ENCODE results near the gene PGBD2. TPM values are rescaled to one million over a fixed set of nuclear protein-coding genes. Genes with fewer than 3 reads are reported as not detected.

Gene PGBD2
- total RNA-seq, 2 donors from 2014 or later, result 4.8 to 7.5 TPM

DNA sequence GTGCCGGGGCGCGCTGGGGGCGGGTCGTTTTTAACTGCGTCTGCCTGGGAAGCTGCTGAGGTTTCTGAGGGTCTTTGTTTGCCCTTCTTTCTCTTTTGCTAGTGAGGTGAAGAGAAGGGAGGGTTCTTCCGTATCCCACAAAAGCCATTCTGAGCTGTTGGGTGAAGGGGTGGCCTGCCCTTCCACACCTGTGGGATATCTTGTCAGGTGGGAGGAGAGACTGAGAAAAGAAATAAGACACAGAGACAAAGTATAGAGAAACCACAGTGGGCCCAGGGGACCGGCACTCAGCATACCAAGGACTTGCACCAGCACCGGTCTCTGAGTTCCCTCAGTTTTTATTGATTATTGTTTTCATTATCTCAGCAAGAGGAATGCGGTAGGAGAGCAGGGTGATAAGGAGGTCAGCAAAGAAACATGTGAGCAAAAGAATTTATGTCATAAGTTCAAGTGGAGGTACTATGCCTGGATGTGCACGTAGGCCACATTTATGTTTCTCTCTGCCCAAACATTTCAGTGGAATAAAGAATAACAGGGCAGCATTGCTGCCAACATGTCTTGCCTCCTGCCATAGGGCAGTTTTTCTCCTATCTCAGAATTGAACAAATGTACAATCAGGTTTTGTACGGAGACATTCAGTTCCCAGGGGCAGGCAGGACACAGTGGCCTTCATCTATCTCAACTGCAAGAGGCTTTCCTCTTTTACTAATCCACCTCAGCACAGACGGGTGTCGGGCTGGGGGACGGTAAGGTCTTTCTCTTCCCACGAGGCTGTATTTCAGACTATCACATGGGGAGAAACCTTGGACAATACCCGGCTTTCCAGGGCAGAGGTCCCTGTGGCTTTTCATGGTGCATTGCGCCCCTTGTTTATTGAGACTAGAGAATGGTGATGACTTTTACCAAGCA, 972 bp downstream of the PGBD2 start:
- Histone ChIP-seq H3K36me3 (ENCODE audit: control insufficient read depth, insufficient read depth, low read length) (peaks cover 4% of the 10 kb centered on the region), H3K27me3 (ENCODE audit: control insufficient read depth, insufficient read depth, low read length, poor library complexity, severe bottlenecking) (no peaks in the 10 kb centered on the region), H3K4me3 (ENCODE audit: low read length) (peak overlapping the region; percentile 90), H3K9me3 (ENCODE audit: control insufficient read depth, low read length) (no peaks in the 10 kb centered on the region), H3K4me1 (ENCODE audit: control insufficient read depth, insufficient read depth, low read length) (no peaks in the 10 kb centered on the region), H3K9ac (ENCODE audit: extremely low read depth, low read length, poor library complexity, severe bottlenecking) (peak overlapping the region; percentile 97), H3K27ac (ENCODE audit: low read depth, low read length) (peak overlapping the region; percentile 98)
- H3K27me3 Mint-ChIP-seq (ENCODE audit: insufficient read depth), result no peaks in the 10 kb centered on the region
- H3K4me3 Mint-ChIP-seq, result peak overlapping the region; percentile 75
- H3K36me3 Mint-ChIP-seq (ENCODE audit: low read depth), result peaks cover 21% of the 10 kb centered on the region
- peak; percentile 54 for DNase-seq
- TF ChIP-seq, protein P1, sequence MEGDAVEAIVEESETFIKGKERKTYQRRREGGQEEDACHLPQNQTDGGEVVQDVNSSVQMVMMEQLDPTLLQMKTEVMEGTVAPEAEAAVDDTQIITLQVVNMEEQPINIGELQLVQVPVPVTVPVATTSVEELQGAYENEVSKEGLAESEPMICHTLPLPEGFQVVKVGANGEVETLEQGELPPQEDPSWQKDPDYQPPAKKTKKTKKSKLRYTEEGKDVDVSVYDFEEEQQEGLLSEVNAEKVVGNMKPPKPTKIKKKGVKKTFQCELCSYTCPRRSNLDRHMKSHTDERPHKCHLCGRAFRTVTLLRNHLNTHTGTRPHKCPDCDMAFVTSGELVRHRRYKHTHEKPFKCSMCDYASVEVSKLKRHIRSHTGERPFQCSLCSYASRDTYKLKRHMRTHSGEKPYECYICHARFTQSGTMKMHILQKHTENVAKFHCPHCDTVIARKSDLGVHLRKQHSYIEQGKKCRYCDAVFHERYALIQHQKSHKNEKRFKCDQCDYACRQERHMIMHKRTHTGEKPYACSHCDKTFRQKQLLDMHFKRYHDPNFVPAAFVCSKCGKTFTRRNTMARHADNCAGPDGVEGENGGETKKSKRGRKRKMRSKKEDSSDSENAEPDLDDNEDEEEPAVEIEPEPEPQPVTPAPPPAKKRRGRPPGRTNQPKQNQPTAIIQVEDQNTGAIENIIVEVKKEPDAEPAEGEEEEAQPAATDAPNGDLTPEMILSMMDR (conservative IDR thresholded peaks at IDR 0.05), result no peak
- peak overlapping the region; percentile 99 for H3K27ac Mint-ChIP-seq
- peaks cover 12% of the 10 kb centered on the region for H3K9me3 Mint-ChIP-seq
- H3K4me1 Mint-ChIP-seq, result peaks cover 22% of the 10 kb centered on the region
- 38 to 41% methylated on average over 8 to 18 of the region's 18 CpGs for WGBS, 2 experiments (ENCODE audit: insufficient coverage in 1 of 2, insufficient read length in 1 of 2)

DNA sequence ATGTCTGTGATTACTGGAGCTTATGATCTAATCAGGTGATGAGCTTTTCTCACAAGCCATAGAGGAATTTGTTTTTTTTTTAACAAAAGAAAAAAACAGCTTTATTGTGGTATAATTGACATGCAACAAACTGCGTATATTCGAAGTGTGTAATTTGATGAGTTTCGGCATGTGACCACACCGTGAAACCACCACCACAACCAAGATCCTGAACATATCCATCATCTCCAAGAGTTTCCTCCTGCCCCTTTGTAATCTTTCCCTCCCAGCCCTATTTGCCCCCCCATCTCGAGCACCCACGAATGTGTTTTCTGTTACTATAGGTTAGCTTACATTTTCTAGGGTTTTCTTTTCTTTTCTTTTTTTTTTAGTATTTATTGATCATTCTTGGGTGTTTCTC, 4.7 kb downstream of the PGBD2 start:
- H3K4me3 ChIP-seq (ENCODE audit: low read length), result no peak overlapping the region
- no peak for DNase-seq
- H3K9me3 ChIP-seq (ENCODE audit: control insufficient read depth, low read length), result no peaks in the 10 kb centered on the region
- 95 to 100% methylated on average over 2 to 5 of the region's 6 CpGs for WGBS, 2 experiments (ENCODE audit: insufficient coverage in 1 of 2, insufficient read length in 1 of 2)
- peaks cover 44% of the 10 kb centered on the region for H3K36me3 Mint-ChIP-seq (ENCODE audit: low read depth)
- peaks cover 18% of the 10 kb centered on the region for H3K4me1 Mint-ChIP-seq
- H3K9ac ChIP-seq (ENCODE audit: extremely low read depth, low read length, poor library complexity, severe bottlenecking), result no peak overlapping the region
- no peak overlapping the region for H3K27ac ChIP-seq (ENCODE audit: low read depth, low read length)
- no peaks in the 10 kb centered on the region for H3K27me3 ChIP-seq (ENCODE audit: control insufficient read depth, insufficient read depth, low read length, poor library complexity, severe bottlenecking)
- H3K9me3 Mint-ChIP-seq, result peaks cover 12% of the 10 kb centered on the region
- H3K27me3 Mint-ChIP-seq (ENCODE audit: insufficient read depth), result no peaks in the 10 kb centered on the region
- H3K4me1 ChIP-seq (ENCODE audit: control insufficient read depth, insufficient read depth, low read length), result no peaks in the 10 kb centered on the region
- H3K36me3 ChIP-seq (ENCODE audit: control insufficient read depth, insufficient read depth, low read length), result peaks cover 27% of the 10 kb centered on the region
- H3K27ac Mint-ChIP-seq, result no peak overlapping the region
- TF ChIP-seq, protein P1 (conservative IDR thresholded peaks at IDR 0.05), result no peak
- H3K4me3 Mint-ChIP-seq, result no peak overlapping the region

DNA sequence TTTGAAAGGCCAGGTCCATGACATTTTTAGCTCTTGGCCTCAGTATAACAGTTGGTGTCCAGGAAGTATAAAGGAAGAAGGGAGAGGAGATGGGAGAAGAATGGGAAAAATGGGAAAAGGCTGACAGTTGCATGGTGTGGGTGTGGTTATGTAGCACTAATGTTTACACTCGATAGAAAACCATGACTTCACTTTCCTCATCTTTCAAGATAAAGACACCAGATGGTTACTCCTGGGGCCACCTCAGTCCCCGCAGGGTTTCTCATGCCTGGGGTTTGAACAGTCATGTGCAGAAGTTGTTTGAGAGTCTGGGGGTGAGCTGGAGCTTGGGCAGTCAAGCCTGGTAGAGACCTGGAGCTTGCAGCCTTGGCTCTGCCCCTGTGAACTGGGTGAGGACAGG, 7.9 kb downstream of the PGBD2 start:
- Histone ChIP-seq H3K27ac (ENCODE audit: low read depth, low read length) (no peak overlapping the region), H3K4me1 (ENCODE audit: control insufficient read depth, insufficient read depth, low read length) (no peaks in the 10 kb centered on the region), H3K27me3 (ENCODE audit: control insufficient read depth, insufficient read depth, low read length, poor library complexity, severe bottlenecking) (no peaks in the 10 kb centered on the region), H3K4me3 (ENCODE audit: low read length) (no peak overlapping the region), H3K9ac (ENCODE audit: extremely low read depth, low read length, poor library complexity, severe bottlenecking) (no peak overlapping the region), H3K36me3 (ENCODE audit: control insufficient read depth, insufficient read depth, low read length) (peaks cover 51% of the 10 kb centered on the region), H3K9me3 (ENCODE audit: control insufficient read depth, low read length) (no peaks in the 10 kb centered on the region)
- Mint-ChIP-seq H3K27me3 (ENCODE audit: insufficient read depth) (no peaks in the 10 kb centered on the region), H3K4me1 (no peaks in the 10 kb centered on the region), H3K9me3 (peaks cover 12% of the 10 kb centered on the region), H3K27ac (no peak overlapping the region), H3K36me3 (ENCODE audit: low read depth) (peaks cover 65% of the 10 kb centered on the region), H3K4me3 (no peak overlapping the region)
- 93% methylated on average over 2 of the region's 2 CpGs; no CpG with 5 or more reads in 1 of the 2 experiments for WGBS, 2 experiments (ENCODE audit: insufficient coverage in 1 of 2, insufficient read length in 1 of 2)
- TF ChIP-seq, protein P1 (conservative IDR thresholded peaks at IDR 0.05), result no peak
- no peak for DNase-seq
